Measurements from ENCODE around the gene GRAMD2A. TPM values are rescaled to one million over a fixed set of nuclear protein-coding genes. Genes with fewer than 3 reads are reported as not detected.
"Not testable (repeated sequence)": the region's sequence is repeated elsewhere in the genome, so short reads cannot be mapped to it uniquely, and the experiment has no call there.

GRAMD2A gene
- polyA plus RNA-seq, 3 donors = 4.6 to 7.8 (median 6.4) TPM

GRCh38 chr15:72192416-72192815, 5.2 kb downstream of the GRAMD2A start:
- no peak for DNase-seq (ENCODE audit: low read depth in 3 of 3, low spot score in 2 of 3)

- DNase-seq (ENCODE audit: low read depth in 3 of 3, low spot score in 2 of 3) = no peak
Measured at GRCh38 chr15:72189250-72189902, 8.2 kb downstream of the GRAMD2A start.

DNA sequence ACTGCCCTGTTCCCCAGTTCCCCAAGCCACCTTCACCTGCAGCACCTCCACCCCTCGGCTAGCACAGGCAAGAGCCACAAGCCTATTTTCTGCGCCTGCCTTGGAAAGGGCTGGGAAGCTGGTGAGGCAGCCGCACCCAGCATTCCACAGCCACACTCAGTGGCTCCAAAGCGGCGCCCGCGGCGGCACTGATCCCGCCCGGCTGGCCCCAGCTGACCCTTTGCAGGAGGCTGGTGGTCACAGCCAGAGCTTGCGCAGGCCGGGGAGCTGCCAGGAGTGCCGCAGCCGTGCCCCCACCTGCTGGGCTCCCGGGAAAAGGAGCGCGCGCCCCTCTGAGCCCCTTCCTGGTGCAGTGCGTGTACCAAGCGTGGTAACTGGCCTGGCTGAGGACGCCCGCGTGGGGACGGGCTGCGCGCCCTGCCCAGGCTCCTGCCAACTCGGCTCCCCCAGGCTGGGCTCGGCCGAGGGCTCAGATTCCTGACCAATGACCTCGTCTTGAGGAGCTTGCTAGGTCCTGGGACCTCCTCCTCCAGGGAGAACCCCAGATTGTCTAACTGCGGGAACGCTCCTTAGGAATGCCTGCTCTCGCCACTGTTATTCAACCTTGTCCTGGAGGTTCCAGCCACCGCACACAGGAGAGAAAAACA, 13.3 kb downstream of the GRAMD2A start:
- DNase-seq (ENCODE audit: low read depth in 3 of 3, low spot score in 2 of 3) = no peak

DNA sequence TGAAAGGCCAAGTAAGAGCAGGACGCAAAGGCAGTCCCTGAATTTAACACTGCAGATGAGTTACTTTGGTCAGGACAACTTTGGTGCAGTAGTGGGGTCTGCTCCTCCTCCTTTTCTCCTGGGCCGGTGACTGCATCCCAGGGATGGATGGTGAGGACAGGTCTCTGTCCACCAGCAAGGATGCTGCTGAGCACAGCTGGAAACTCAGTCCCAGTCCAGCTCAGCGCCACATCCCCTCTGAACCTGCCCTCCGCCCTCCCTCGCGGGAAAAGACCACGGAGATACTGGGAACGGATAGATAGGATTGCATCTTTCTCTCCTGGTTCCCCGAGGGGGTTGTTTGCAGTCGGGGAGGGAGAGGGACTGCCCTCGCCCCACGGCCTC, 13.8 kb downstream of the GRAMD2A start:
- no peak for DNase-seq (ENCODE audit: low read depth in 3 of 3, low spot score in 2 of 3)

- DNase-seq (ENCODE audit: low read depth in 3 of 3, low spot score in 2 of 3) = no peak
Measured at GRCh38 chr15:72182673-72183072, 14.9 kb downstream of the GRAMD2A start.

GRCh38 chr15:72182244-72182643, 15.3 kb downstream of the GRAMD2A start:
- DNase-seq (ENCODE audit: low read depth in 3 of 3, low spot score in 2 of 3) = no peak

DNA sequence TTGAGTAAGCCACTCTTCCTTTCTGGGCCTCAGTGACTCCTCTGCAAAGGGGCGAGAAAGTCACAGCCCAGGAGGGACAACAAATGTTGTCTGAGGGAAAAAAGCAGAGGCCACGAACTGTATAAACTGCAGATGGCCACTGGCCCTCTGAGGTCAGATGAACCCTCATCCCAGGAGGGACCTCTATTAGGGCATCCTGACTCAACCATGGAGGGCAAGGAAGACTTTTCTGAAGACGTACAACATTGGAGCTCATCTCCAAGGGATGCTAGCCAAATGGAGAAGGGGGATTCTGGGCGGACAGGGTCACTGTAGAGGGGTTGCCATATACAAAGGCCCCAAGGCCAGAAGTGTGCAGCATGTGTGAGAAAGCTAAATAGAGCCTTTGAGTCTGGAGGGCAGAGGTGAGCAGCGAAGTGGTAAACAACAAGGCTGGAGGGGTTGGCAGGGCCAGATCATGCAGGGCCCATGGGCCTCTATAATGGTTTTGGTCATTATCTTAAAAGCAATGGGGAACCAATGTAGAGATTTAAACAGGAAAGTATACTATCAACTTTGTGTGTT, 16.7 kb downstream of the GRAMD2A start:
- DNase-seq (ENCODE audit: low read depth in 3 of 3, low spot score in 2 of 3) = no peak

- no peak for DNase-seq (ENCODE audit: low read depth in 3 of 3, low spot score in 2 of 3)
Measured at GRCh38 chr15:72179950-72180581, 17.5 kb downstream of the GRAMD2A start.

DNA sequence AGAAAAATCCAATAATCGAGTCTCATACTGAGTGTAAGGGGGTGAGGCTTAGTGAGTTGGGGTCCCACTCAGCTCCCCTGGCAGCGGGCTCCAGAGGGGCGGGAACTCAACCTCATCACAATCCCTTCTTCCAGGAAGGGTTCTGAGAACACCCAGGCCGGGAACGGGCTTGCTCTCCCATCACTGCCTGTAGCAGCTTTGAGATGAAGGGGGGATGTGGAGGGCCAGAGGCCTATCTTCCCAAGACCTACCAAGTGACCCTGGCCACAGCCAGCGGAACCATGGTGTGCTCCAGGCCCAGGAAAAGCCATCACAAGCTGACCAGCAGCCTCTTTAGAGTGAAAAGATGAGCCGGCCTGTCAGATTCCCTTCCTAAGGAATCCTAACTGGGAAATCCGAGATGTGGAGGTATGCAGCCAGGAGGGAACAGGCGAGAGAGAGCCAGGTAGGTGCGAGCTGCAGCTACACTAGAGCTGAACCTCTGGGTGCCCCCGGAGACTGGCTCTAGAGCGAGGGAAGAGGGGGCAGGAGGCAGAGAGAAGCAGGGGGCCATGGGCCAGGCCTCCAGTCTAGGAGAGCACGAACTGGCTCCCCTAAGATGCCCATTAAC, 18.5 kb downstream of the GRAMD2A start:
- no peak for DNase-seq (ENCODE audit: low read depth in 3 of 3, low spot score in 2 of 3)

- DNase-seq (ENCODE audit: low read depth in 3 of 3, low spot score in 2 of 3) = no peak
Measured at GRCh38 chr15:72176743-72177142, 20.8 kb downstream of the GRAMD2A start.

DNA sequence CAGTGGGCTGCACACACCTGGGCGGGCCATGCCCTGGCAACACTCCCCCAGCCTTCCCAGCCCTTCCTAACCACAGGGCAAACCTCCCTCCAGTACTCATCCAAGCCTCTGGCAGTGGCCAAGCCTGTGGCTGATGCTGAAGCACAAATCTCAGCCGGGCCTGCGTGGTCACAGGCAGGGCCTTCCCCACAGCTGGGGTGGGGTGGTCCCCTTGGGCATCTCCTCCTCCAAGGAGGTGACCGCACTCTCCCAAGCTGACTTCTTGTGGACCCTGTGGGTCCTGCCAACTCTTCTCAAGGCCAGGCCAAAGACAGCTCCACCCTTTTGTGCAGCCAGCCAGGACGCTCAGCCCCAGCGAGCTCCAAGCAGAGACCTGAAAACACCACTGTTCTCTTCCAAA, 21.4 kb downstream of the GRAMD2A start:
- no peak for DNase-seq (ENCODE audit: low read depth in 3 of 3, low spot score in 2 of 3)

DNA sequence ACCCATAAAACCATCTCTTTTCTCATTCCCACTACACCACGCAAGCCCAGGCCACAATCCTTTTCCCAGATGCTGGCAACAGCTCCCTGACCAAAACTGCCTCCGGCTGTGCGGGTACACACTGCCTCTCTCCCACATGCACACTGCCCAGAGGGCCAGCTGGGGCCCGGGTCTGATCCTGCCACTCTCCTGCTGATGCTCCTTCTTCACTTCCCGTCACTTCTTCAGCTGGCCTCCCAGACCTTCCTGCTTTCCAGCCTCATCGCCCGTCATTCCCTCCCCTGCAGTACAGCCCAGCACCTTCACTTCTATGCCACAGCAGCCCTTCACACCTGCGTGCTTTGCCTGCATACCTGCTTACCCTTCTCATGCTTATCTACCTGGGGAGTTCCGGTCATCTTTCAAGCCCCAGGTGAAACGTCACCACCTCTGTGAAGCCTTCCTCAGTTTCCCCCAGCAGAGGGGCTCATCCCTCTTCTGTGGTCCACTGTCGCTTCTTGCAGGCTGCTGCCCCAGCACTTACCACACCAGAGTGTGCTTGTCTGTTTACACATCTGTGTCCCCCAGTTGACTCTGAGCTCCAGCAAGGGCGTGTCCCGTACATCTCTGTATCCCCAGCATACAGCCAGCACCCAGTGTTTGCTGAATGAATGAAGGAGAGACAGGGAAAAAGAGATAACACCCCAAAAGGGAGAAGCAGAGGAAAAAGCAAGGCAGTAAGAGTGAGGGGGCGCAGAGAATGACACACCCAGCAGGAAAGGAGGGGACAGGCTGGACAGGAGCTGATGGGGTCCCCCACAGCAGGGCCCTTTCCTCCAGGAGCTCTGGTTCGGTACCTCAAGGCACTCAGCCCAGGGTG, 22.2 kb downstream of the GRAMD2A start:
- DNase-seq (ENCODE audit: low read depth in 3 of 3, low spot score in 2 of 3) = no peak

GRCh38 chr15:72174551-72175165, 22.9 kb downstream of the GRAMD2A start:
- no peak for DNase-seq (ENCODE audit: low read depth in 3 of 3, low spot score in 2 of 3)

DNA sequence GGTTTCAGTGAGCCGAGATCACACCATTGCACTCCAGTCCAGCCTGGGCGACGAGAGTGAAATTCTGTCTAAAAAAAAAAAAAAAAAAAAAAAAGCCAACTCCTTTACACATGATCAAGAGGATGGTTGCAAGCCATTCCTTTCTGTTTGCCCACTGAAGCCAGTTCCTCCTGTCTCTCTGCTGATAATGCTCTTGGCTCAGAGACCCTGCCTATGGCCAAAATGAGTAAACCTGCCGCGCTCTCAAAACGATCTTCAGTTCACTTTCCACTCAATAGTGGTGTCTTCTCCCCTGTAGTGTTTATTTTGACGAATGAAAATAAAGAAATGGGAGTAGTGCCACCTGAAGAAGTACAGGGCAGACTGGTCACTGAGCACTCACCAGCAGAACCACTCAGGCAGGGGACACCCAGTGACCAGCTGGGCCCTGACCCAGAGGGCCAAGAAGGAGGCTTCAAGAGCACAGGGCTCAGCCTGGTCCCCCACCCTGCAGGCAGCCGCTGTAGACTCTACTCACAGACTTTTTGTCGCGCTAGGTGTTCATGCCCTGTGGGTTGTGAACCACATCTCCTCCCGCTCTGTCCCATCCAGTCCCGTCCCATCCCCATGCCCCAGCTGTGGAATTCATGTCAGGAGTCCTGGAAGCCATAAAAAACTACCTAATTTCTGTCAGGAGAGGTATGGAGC, 23.6 kb downstream of the GRAMD2A start:
- DNase-seq (ENCODE audit: low read depth in 3 of 3, low spot score in 2 of 3) = no peak

DNA sequence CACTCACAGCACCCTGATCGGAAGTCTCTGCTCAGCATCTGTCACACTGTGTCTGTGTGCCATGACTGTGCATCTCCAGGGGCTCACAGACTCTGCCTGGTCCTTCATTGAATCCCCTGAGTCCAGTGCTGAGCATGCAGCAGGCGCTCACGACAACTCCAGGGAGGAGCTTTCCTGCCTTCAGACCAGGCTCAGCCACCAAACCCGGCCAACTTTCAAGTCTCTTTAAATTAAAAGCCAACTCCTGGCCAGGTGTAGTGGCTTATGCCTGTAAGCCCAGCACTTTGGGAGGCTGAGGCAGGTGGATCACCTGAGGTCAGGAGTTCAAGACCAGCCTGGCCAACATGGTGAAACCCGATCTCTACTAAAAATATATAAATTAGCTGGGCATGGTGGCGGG, 24.2 kb downstream of the GRAMD2A start:
- DNase-seq (ENCODE audit: low read depth in 3 of 3, low spot score in 2 of 3) = no peak

DNA sequence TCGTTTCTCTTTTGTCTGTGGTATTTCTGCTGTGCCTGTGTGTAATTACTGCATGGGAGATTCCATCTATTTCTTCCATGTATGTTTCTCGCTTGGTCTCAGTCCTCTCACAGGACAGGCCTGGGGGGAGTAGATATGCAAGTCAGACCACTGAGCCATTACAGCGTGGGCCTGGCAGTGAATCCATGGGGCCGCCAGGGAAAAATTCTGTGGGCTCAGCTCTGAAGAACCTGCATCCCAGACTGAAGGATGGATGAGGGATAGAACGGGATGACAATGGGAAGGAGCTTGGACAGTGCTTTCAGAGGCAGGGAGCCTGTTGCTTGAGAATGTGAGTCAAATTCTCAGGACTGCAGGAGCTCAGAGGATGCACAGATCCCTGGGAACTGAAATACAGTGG, 24.8 kb downstream of the GRAMD2A start:
- no peak for DNase-seq (ENCODE audit: low read depth in 3 of 3, low spot score in 2 of 3)

DNA sequence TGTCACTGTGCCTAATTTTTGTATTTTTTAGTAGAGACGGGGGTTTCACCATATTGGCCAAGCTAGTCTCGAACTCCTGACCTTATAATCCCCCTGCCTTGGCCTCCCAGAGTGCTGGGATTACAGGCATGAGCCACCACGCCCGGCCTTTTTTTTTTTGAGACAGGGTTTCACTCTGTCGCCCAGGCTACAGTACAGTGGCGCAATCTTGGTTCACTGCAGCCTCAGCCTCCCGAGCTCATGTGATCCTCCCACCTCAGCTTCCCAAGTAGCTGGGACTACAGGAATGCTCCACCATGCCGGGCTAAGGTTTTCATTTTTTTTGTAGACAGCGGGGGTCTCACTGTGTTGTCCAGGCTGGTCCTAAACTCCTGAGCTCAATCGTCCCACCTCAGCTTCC, 25.6 kb downstream of the GRAMD2A start:
- not testable (repeated sequence) for DNase-seq (ENCODE audit: low read depth in 3 of 3, low spot score in 2 of 3)

DNA sequence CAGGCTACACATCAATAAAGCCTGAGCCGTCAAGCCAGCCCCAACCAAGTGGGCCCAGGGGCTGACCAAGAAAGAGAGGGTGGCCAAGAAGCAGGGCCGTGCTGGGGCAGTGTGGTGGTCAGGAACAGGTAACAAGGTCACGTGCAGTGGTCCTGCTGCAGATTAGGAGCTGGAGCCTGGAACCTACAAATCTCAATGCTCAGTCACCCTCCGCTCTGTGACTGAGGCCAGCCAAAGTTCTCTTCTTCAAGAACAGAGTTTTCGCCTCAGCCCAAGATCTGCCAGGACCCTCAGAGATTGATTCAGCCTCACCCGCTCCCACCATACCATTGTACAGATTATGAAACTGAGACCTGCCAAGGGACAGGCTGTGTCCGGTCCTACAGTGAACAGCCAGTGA, 26.9 kb downstream of the GRAMD2A start:
- DNase-seq (ENCODE audit: low read depth in 3 of 3, low spot score in 2 of 3) = no peak

- no peak for DNase-seq (ENCODE audit: low read depth in 3 of 3, low spot score in 2 of 3)
Measured at GRCh38 chr15:72169921-72170611, 27.5 kb downstream of the GRAMD2A start.
